OCI-LY1 (cell line): ENCODE measurements around the gene C19orf44.

ENCODE experiments used
- H2AFZ ChIP-seq: fragments of 200-600 bp; sonication (generic), shearing (Covaris generic); 2 replicates; pipeline ENCODE4 v1.6.0; 2014; ENCODE audit warnings: antibody characterized with exemption, mild to moderate bottlenecking, low read length
- H3F3A ChIP-seq: fragments of 200-600 bp; sonication (generic), shearing (Covaris generic); 2 replicates; pipeline ENCODE4 v1.6.0; 2014; ENCODE audit warnings: mild to moderate bottlenecking, antibody characterized with exemption, low read length, moderate library complexity; ENCODE audit not compliant: insufficient read depth
- H3K27ac ChIP-seq: fragments of 200-600 bp; sonication (generic); 2 replicates; pipeline ENCODE4 v1.5.1; 2014; ENCODE audit warnings: low read length, mixed run types, mild to moderate bottlenecking, low read depth; ENCODE audit not compliant: poor library complexity, severe bottlenecking
- H3K27me3 ChIP-seq: fragments of 200-600 bp; sonication (generic); 2 replicates; pipeline ENCODE4 v1.6.0; 2014; ENCODE audit warnings: antibody characterized with exemption, mild to moderate bottlenecking, low read length, moderate library complexity; ENCODE audit not compliant: insufficient read depth
- H3K36me3 ChIP-seq: fragments of 200-600 bp; sonication (generic); 2 replicates; pipeline ENCODE4 v1.6.1; 2014; ENCODE audit warnings: mild to moderate bottlenecking, antibody characterized with exemption, low read length, moderate library complexity, mixed read lengths; ENCODE audit not compliant: insufficient read depth
- H3K4me1 ChIP-seq: fragments of 200-600 bp; sonication (generic); 2 replicates; pipeline ENCODE4 v1.5.1; 2014; ENCODE audit warnings: mild to moderate bottlenecking, low read length, moderate library complexity; ENCODE audit not compliant: insufficient read depth, severe bottlenecking
- H3K4me2 ChIP-seq: fragments of 200-600 bp; sonication (generic), shearing (Covaris generic); 2 replicates; pipeline ENCODE4 v1.6.1; 2014; ENCODE audit warnings: low read length
- H3K4me3 ChIP-seq: fragments of 200-600 bp; sonication (generic); 2 replicates; pipeline ENCODE4 v1.5.1; 2014; ENCODE audit warnings: low read length, low read depth, mild to moderate bottlenecking, mixed read lengths; ENCODE audit not compliant: poor library complexity, severe bottlenecking
- H3K79me2 ChIP-seq: fragments of 200-600 bp; shearing (Covaris generic); 2 replicates; pipeline ENCODE4 v1.6.1; 2016; ENCODE audit warnings: mixed run types, low read length, mixed read lengths; ENCODE audit not compliant: insufficient read depth
- H3K9ac ChIP-seq: fragments of 200-600 bp; sonication (generic), shearing (Covaris generic); 2 replicates; pipeline ENCODE4 v1.6.1; 2014; ENCODE audit warnings: mild to moderate bottlenecking, low read length, mixed read lengths
- H3K9me2 ChIP-seq: fragments of 200-600 bp; sonication (generic), shearing (Covaris generic); 2 replicates; pipeline ENCODE4 v1.6.1; 2014; ENCODE audit warnings: low read depth, mild to moderate bottlenecking, low read length, mixed read lengths
- H3K9me3 ChIP-seq: fragments of 200-600 bp; shearing (Covaris generic); 2 replicates; pipeline ENCODE4 v1.6.1; 2014; ENCODE audit warnings: low read length, mixed read lengths
- H4K20me1 ChIP-seq: fragments of 200-600 bp; sonication (generic), shearing (Covaris generic); 2 replicates; pipeline ENCODE4 v1.6.0; 2016; ENCODE audit warnings: mild to moderate bottlenecking, low read length; ENCODE audit not compliant: insufficient read depth
- CTCF ChIP-seq: fragments of 200-600 bp; sonication (generic), shearing (Covaris generic); IDR thresholded peaks from 2 replicates; pipeline ENCODE4 v1.5.1; 2017; ENCODE audit warnings: mild to moderate bottlenecking, antibody characterized with exemption, low read length, moderate library complexity, mixed read lengths
- EZH2 ChIP-seq: fragments of 200-600 bp; sonication (generic), shearing (Covaris generic); IDR thresholded peaks from 2 replicates; pipeline ENCODE4 v1.8.0; 2017; ENCODE audit warnings: borderline replicate concordance, mixed run types, mild to moderate bottlenecking, antibody characterized with exemption, low read length, moderate library complexity, mixed read lengths

The C19orf44 gene

GRCh38 chr19:16520074-16520973 lies 24.1 kb downstream of the C19orf44 start:
- no peaks in the 10 kb centered on the region for H3K9me2 ChIP-seq
- H3K4me3 ChIP-seq, result no peak overlapping the region
- no peak overlapping the region for H3K27ac ChIP-seq
- no peak overlapping the region for H3K4me2 ChIP-seq
- peaks cover 92% of the 10 kb centered on the region for H3K36me3 ChIP-seq
- H3K9me3 ChIP-seq, result no peaks in the 10 kb centered on the region
- H3F3A ChIP-seq, result no peaks in the 10 kb centered on the region
- no peaks in the 10 kb centered on the region for H3K79me2 ChIP-seq
- no peak overlapping the region for H3K9ac ChIP-seq
- TF ChIP-seq EZH2 (no peak), CTCF (no peak)
- H3K27me3 ChIP-seq, result no peaks in the 10 kb centered on the region
- no peak overlapping the region for H2AFZ ChIP-seq
- H3K4me1 ChIP-seq, result no peaks in the 10 kb centered on the region
- no peaks in the 10 kb centered on the region for H4K20me1 ChIP-seq

GRCh38 chr19:16520986-16521624 lies 24.9 kb downstream of the C19orf44 start:
- no peak overlapping the region for H3K27ac ChIP-seq
- H4K20me1 ChIP-seq, result no peaks in the 10 kb centered on the region
- H2AFZ ChIP-seq, result no peak overlapping the region
- no peak overlapping the region for H3K4me2 ChIP-seq
- H3K9ac ChIP-seq, result no peak overlapping the region
- no peaks in the 10 kb centered on the region for H3F3A ChIP-seq
- peaks cover 96% of the 10 kb centered on the region for H3K36me3 ChIP-seq
- H3K79me2 ChIP-seq, result no peaks in the 10 kb centered on the region
- no peaks in the 10 kb centered on the region for H3K9me2 ChIP-seq
- H3K4me1 ChIP-seq, result no peaks in the 10 kb centered on the region
- H3K4me3 ChIP-seq, result no peak overlapping the region
- no peaks in the 10 kb centered on the region for H3K27me3 ChIP-seq
- TF ChIP-seq CTCF (no peak), EZH2 (no peak)
- no peaks in the 10 kb centered on the region for H3K9me3 ChIP-seq

GRCh38 chr19:16521715-16522289 lies 25.6 kb downstream of the C19orf44 start:
- Histone ChIP-seq H4K20me1 (no peaks in the 10 kb centered on the region), H2AFZ (no peak overlapping the region), H3K4me1 (no peaks in the 10 kb centered on the region), H3K9me3 (no peaks in the 10 kb centered on the region), H3K27ac (no peak overlapping the region), H3K4me2 (no peak overlapping the region), H3K4me3 (no peak overlapping the region), H3F3A (no peaks in the 10 kb centered on the region), H3K27me3 (no peaks in the 10 kb centered on the region), H3K9ac (no peak overlapping the region), H3K9me2 (no peaks in the 10 kb centered on the region), H3K36me3 (peaks cover 96% of the 10 kb centered on the region), H3K79me2 (no peaks in the 10 kb centered on the region)
- no peak for TF ChIP-seq CTCF
- TF ChIP-seq EZH2, result no peak
